ENCODE results near the gene GRB7. TPM values are rescaled to one million over a fixed set of nuclear protein-coding genes. Genes with fewer than 3 reads are reported as not detected.

GRB7 gene
- total and polyA plus RNA-seq, 2 experiments from 2014 or later = 12.8 to 28.9 TPM

DNA sequence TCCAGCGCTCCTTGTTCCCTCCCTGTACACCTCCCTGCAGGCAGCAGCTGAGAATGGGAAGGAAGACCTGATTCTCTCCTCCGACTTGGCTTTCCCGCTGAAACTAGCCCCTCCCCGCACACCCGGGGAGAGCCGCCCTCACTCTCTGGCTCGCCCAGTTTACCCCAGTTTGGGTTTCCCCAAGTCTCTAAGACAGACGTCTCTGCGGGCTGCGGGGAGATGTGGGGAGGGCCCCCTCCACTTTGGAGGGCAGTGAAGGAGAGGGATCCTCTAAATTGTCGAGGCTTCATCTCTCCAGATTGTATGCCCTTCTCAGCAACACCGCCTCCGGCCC lies 797 bp downstream of the GRB7 start:
- H3K27me3 ChIP-seq (ENCODE audit: insufficient read depth) = no peaks in the 10 kb centered on the region
- H4K20me1 ChIP-seq (replicated peaks; ENCODE audit: insufficient read depth) = no peaks in the 10 kb centered on the region
- H3K4me2 ChIP-seq = peak overlapping the region; percentile 100
- H3K36me3 ChIP-seq (ENCODE audit: insufficient read depth) = no peaks in the 10 kb centered on the region
- H3F3A ChIP-seq (replicated peaks; ENCODE audit: low read depth) = peaks cover 22% of the 10 kb centered on the region
- Mint-ChIP-seq H3K27me3 (ENCODE audit: insufficient read depth, low read depth, poor library complexity) (peaks cover 20% of the 10 kb centered on the region), H3K36me3 (ENCODE audit: low read depth) (peaks cover 8% of the 10 kb centered on the region), H3K27ac (peak overlapping the region; percentile 90), H3K4me1 (peaks cover 41% of the 10 kb centered on the region), H3K4me3 (peak overlapping the region; percentile 88), H3K9me3 (no peaks in the 10 kb centered on the region; the same call in 2 of the 3 replicates)
- H2AFZ ChIP-seq = peak overlapping the region; percentile 80; the same call in 1 of the 2 replicates
- TF ChIP-seq EZH2 (IDR thresholded peaks at IDR 0.05; ENCODE audit: low read depth, unreplicated experiment) = no peak
- TF ChIP-seq NANOG (IDR thresholded peaks at IDR 0.05; ENCODE audit: borderline replicate concordance) = no peak
- no peak for TF ChIP-seq ZNF114 (CRISPR knock-in tag; IDR thresholded peaks at IDR 0.05)
- TF ChIP-seq POLR2AphosphoS5 (IDR thresholded peaks at IDR 0.05; ENCODE audit: low read depth) = no peak
- TF ChIP-seq, protein P1, sequence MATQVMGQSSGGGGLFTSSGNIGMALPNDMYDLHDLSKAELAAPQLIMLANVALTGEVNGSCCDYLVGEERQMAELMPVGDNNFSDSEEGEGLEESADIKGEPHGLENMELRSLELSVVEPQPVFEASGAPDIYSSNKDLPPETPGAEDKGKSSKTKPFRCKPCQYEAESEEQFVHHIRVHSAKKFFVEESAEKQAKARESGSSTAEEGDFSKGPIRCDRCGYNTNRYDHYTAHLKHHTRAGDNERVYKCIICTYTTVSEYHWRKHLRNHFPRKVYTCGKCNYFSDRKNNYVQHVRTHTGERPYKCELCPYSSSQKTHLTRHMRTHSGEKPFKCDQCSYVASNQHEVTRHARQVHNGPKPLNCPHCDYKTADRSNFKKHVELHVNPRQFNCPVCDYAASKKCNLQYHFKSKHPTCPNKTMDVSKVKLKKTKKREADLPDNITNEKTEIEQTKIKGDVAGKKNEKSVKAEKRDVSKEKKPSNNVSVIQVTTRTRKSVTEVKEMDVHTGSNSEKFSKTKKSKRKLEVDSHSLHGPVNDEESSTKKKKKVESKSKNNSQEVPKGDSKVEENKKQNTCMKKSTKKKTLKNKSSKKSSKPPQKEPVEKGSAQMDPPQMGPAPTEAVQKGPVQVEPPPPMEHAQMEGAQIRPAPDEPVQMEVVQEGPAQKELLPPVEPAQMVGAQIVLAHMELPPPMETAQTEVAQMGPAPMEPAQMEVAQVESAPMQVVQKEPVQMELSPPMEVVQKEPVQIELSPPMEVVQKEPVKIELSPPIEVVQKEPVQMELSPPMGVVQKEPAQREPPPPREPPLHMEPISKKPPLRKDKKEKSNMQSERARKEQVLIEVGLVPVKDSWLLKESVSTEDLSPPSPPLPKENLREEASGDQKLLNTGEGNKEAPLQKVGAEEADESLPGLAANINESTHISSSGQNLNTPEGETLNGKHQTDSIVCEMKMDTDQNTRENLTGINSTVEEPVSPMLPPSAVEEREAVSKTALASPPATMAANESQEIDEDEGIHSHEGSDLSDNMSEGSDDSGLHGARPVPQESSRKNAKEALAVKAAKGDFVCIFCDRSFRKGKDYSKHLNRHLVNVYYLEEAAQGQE (IDR thresholded peaks at IDR 0.05; ENCODE audit: unreplicated experiment) = no peak
- TF ChIP-seq EZH2phosphoT487 (IDR thresholded peaks at IDR 0.05; ENCODE audit: unreplicated experiment) = no peak
- TF ChIP-seq, protein P2, sequence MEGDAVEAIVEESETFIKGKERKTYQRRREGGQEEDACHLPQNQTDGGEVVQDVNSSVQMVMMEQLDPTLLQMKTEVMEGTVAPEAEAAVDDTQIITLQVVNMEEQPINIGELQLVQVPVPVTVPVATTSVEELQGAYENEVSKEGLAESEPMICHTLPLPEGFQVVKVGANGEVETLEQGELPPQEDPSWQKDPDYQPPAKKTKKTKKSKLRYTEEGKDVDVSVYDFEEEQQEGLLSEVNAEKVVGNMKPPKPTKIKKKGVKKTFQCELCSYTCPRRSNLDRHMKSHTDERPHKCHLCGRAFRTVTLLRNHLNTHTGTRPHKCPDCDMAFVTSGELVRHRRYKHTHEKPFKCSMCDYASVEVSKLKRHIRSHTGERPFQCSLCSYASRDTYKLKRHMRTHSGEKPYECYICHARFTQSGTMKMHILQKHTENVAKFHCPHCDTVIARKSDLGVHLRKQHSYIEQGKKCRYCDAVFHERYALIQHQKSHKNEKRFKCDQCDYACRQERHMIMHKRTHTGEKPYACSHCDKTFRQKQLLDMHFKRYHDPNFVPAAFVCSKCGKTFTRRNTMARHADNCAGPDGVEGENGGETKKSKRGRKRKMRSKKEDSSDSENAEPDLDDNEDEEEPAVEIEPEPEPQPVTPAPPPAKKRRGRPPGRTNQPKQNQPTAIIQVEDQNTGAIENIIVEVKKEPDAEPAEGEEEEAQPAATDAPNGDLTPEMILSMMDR (conservative IDR thresholded peaks at IDR 0.05; ENCODE audit: low read depth in 2 of 2) = no peak
- TF ChIP-seq CREB1 (CRISPR knock-in tag; IDR thresholded peaks at IDR 0.05; ENCODE audit: low read depth) = no peak
- no peaks in the 10 kb centered on the region for H3K9me2 ChIP-seq (ENCODE audit: insufficient read depth)
- H3K4me3 ChIP-seq = peak overlapping the region; percentile 98
- DNase-seq (ENCODE audit: low spot score) (peak; percentile 79), ATAC-seq (peak; percentile 12)
- H3K79me2 ChIP-seq (replicated peaks; ENCODE audit: insufficient read depth) = peaks cover 18% of the 10 kb centered on the region
- peak overlapping the region; percentile 96 for H3K27ac ChIP-seq (ENCODE audit: low read depth)
- peaks cover 33% of the 10 kb centered on the region for H3K4me1 ChIP-seq (ENCODE audit: insufficient read depth)

DNA sequence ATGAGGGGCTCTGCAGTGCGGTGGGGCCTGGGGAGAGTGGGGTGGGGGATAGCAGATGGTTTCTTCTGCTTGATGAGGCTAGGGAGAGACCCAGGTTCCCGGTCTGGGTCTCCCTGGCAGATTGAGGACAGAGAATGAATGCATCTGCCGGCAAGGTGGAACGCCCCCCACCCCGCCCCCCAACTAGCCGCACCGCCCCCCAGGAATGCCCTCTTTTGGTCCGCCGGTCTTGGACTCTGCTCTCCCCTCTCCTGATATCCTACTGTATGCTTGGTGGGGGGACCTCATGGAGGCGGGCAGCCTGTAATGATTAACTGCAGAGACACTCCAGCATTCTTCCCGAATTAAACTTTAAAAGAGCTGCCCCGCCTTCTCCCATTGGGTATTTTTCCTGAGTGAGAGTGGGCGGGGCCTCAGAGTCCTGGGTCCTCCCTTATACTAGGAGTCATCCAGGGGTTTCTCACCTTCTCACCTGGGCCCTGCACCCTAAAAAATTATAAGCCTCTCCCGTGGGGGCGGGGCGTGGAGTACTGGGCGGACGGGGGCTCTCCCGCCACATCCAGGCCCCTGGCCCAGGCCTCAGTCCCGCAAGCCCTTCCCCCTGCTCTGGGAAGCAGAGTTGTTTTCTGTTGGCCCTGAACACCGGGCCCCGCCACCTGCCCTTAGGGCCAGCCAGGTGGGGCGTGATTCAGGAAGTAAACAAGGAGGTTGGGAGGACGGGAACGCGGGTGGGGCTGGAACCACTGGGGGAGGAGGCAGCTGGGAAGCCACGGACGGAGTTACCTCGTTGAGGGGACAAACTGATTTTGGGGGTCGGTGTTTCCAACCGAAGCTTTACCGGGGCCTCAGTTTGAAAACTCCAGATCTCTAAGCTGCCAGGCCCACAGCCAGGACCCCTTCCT lies 1.5 kb downstream of the GRB7 start:
- Histone ChIP-seq H3K4me1 (ENCODE audit: insufficient read depth) (peaks cover 33% of the 10 kb centered on the region), H3K9me2 (ENCODE audit: insufficient read depth) (no peaks in the 10 kb centered on the region), H2AFZ (no peak overlapping the region), H4K20me1 (replicated peaks; ENCODE audit: insufficient read depth) (no peaks in the 10 kb centered on the region), H3K4me3 (peak overlapping the region; percentile 98), H3K4me2 (peak overlapping the region; percentile 100), H3K27ac (ENCODE audit: low read depth) (peak overlapping the region; percentile 97), H3K36me3 (ENCODE audit: insufficient read depth) (no peaks in the 10 kb centered on the region), H3F3A (replicated peaks; ENCODE audit: low read depth) (peaks cover 22% of the 10 kb centered on the region), H3K79me2 (replicated peaks; ENCODE audit: insufficient read depth) (peaks cover 18% of the 10 kb centered on the region), H3K27me3 (ENCODE audit: insufficient read depth) (no peaks in the 10 kb centered on the region)
- Mint-ChIP-seq H3K4me1 (peaks cover 41% of the 10 kb centered on the region), H3K36me3 (ENCODE audit: low read depth) (peaks cover 14% of the 10 kb centered on the region), H3K9me3 (no peaks in the 10 kb centered on the region; the same call in 2 of the 3 replicates), H3K4me3 (peak overlapping the region; percentile 88), H3K27ac (peak overlapping the region; percentile 96), H3K27me3 (ENCODE audit: insufficient read depth, low read depth, poor library complexity) (peaks cover 22% of the 10 kb centered on the region)
- ATAC-seq = peak; percentile 29
- peak; percentile 93 for DNase-seq (ENCODE audit: low spot score)
- TF ChIP-seq POLR2AphosphoS5 (IDR thresholded peaks at IDR 0.05; ENCODE audit: low read depth) = peak; percentile 60
- TF ChIP-seq, protein P3, sequence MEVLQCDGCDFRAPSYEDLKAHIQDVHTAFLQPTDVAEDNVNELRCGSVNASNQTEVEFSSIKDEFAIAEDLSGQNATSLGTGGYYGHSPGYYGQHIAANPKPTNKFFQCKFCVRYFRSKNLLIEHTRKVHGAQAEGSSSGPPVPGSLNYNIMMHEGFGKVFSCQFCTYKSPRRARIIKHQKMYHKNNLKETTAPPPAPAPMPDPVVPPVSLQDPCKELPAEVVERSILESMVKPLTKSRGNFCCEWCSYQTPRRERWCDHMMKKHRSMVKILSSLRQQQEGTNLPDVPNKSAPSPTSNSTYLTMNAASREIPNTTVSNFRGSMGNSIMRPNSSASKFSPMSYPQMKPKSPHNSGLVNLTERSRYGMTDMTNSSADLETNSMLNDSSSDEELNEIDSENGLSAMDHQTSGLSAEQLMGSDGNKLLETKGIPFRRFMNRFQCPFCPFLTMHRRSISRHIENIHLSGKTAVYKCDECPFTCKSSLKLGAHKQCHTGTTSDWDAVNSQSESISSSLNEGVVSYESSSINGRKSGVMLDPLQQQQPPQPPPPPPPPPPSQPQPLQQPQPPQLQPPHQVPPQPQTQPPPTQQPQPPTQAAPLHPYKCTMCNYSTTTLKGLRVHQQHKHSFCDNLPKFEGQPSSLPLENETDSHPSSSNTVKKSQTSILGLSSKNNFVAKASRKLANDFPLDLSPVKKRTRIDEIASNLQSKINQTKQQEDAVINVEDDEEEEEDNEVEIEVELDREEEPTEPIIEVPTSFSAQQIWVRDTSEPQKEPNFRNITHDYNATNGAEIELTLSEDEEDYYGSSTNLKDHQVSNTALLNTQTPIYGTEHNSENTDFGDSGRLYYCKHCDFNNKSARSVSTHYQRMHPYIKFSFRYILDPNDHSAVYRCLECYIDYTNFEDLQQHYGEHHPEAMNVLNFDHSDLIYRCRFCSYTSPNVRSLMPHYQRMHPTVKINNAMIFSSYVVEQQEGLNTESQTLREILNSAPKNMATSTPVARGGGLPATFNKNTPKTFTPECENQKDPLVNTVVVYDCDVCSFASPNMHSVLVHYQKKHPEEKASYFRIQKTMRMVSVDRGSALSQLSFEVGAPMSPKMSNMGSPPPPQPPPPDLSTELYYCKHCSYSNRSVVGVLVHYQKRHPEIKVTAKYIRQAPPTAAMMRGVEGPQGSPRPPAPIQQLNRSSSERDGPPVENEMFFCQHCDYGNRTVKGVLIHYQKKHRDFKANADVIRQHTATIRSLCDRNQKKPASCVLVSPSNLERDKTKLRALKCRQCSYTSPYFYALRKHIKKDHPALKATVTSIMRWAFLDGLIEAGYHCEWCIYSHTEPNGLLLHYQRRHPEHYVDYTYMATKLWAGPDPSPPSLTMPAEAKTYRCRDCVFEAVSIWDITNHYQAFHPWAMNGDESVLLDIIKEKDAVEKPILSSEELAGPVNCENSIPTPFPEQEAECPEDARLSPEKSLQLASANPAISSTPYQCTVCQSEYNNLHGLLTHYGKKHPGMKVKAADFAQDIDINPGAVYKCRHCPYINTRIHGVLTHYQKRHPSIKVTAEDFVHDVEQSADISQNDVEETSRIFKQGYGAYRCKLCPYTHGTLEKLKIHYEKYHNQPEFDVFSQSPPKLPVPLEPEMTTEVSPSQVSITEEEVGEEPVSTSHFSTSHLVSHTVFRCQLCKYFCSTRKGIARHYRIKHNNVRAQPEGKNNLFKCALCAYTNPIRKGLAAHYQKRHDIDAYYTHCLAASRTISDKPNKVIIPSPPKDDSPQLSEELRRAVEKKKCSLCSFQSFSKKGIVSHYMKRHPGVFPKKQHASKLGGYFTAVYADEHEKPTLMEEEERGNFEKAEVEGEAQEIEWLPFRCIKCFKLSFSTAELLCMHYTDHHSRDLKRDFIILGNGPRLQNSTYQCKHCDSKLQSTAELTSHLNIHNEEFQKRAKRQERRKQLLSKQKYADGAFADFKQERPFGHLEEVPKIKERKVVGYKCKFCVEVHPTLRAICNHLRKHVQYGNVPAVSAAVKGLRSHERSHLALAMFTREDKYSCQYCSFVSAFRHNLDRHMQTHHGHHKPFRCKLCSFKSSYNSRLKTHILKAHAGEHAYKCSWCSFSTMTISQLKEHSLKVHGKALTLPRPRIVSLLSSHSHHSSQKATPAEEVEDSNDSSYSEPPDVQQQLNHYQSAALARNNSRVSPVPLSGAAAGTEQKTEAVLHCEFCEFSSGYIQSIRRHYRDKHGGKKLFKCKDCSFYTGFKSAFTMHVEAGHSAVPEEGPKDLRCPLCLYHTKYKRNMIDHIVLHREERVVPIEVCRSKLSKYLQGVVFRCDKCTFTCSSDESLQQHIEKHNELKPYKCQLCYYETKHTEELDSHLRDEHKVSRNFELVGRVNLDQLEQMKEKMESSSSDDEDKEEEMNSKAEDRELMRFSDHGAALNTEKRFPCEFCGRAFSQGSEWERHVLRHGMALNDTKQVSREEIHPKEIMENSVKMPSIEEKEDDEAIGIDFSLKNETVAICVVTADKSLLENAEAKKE (CRISPR knock-in tag; IDR thresholded peaks at IDR 0.05) = no peak

All from GM23338 (cell line).